HUES48 (cell line): Measurements from ENCODE around the gene ZC3HAV1L.
"Not testable (repeated sequence)": the region's sequence is repeated elsewhere in the genome, so short reads cannot be mapped to it uniquely, and the experiment has no call there.

Source experiments
- H3K27ac ChIP-seq: one replicate; pipeline ENCODE4 v1.7.0; 2013; ENCODE audit warnings: low read depth, low read length, inconsistent platforms
- H3K27me3 ChIP-seq: 2 replicates; pipeline ENCODE4 v1.6.1; 2013; ENCODE audit warnings: mild to moderate bottlenecking, low read length; ENCODE audit not compliant: control insufficient read depth, insufficient read depth
- H3K36me3 ChIP-seq: 2 replicates; pipeline ENCODE4 v1.6.1; 2013; ENCODE audit warnings: low read length; ENCODE audit not compliant: control insufficient read depth, insufficient read depth
- H3K4me1 ChIP-seq: 2 replicates; pipeline ENCODE4 v1.6.1; 2013; ENCODE audit warnings: mild to moderate bottlenecking, low read length; ENCODE audit not compliant: control insufficient read depth, insufficient read depth
- H3K4me3 ChIP-seq: 2 replicates; pipeline ENCODE4 v1.5.1; 2013; ENCODE audit warnings: mild to moderate bottlenecking, low read depth, low read length
- H3K9ac ChIP-seq: 2 replicates; pipeline ENCODE4 v1.6.1; 2013; ENCODE audit warnings: mild to moderate bottlenecking, low read depth, low read length, moderate library complexity
- H3K9me3 ChIP-seq: 2 replicates; pipeline ENCODE4 v1.6.1; 2013; ENCODE audit warnings: low read length; ENCODE audit not compliant: control insufficient read depth, insufficient read depth

ZC3HAV1L gene

GRCh38 chr7:138979226-138979979, 56.4 kb downstream of the ZC3HAV1L start:
- Histone ChIP-seq H3K27me3 (peaks cover 26% of the 10 kb centered on the region), H3K9ac (no peak overlapping the region), H3K36me3 (no peaks in the 10 kb centered on the region), H3K4me3 (peak overlapping the region; percentile 86), H3K9me3 (no peaks in the 10 kb centered on the region), H3K27ac (no peak overlapping the region), H3K4me1 (peaks cover 45% of the 10 kb centered on the region)

- H3K36me3 ChIP-seq: no peaks in the 10 kb centered on the region
- H3K4me3 ChIP-seq: 0 out of 2 replicates have a peak overlapping the region, but pooled peaks have one; percentile 9
- no peak overlapping the region for H3K27ac ChIP-seq
- H3K9ac ChIP-seq: no peak overlapping the region
- H3K27me3 ChIP-seq: peaks cover 26% of the 10 kb centered on the region
- H3K9me3 ChIP-seq: no peaks in the 10 kb centered on the region
- peaks cover 53% of the 10 kb centered on the region for H3K4me1 ChIP-seq
Measured at GRCh38 chr7:138978541-138979184, 57.2 kb downstream of the ZC3HAV1L start.

- 0 out of 2 replicates have a peak overlapping the region, but pooled peaks have one; percentile 23 for H3K4me3 ChIP-seq
- H3K9me3 ChIP-seq, H3K9ac ChIP-seq, H3K36me3 ChIP-seq: not testable (repeated sequence)
- peaks cover 15% of the 10 kb centered on the region for H3K27me3 ChIP-seq
- H3K4me1 ChIP-seq: peaks cover 58% of the 10 kb centered on the region
- peak overlapping the region; percentile 27 for H3K27ac ChIP-seq
Measured at GRCh38 chr7:138976161-138976560, 59.7 kb downstream of the ZC3HAV1L start.
